GM23338 (cell line): Measurements from ENCODE around the gene HLCS. TPM values are rescaled to one million over a fixed set of nuclear protein-coding genes. Genes with fewer than 3 reads are reported as not detected.

Experiments
- ATAC-seq: fragments of 200-7000 bp; cut with Tn5 transposase; 3 replicates; pipeline ENCODE4 v1.9.1; 2020
- DNase-seq: peaks from one replicate; pipeline ENCODE4 v3.0.0-alpha.2; 2015; ENCODE audit warnings: low spot score
- H2AFZ ChIP-seq: fragments of 200-600 bp; sonication (generic); 2 replicates; pipeline ENCODE4 v1.8.0; 2016; ENCODE audit warnings: antibody characterized with exemption, mild to moderate bottlenecking, moderate library complexity
- H3F3A ChIP-seq: fragments of 200-600 bp; sonication (generic); replicated peaks from 2 replicates; pipeline ENCODE4 v1.8.0; 2017; ENCODE audit warnings: antibody characterized with exemption, mixed run types, low read depth
- H3K27ac ChIP-seq: fragments of 200-600 bp; sonication (generic); 2 replicates; pipeline ENCODE4 v1.6.1; 2016; ENCODE audit warnings: low read depth
- H3K27me3 ChIP-seq: fragments of 200-600 bp; sonication (generic); 2 replicates; pipeline ENCODE4 v1.8.0; 2016; ENCODE audit warnings: mild to moderate bottlenecking, mixed run types, moderate library complexity; ENCODE audit not compliant: insufficient read depth
- H3K36me3 ChIP-seq: fragments of 200-600 bp; sonication (generic); 2 replicates; pipeline ENCODE4 v1.8.0; 2016; ENCODE audit warnings: mild to moderate bottlenecking; ENCODE audit not compliant: insufficient read depth
- H3K4me1 ChIP-seq: fragments of 200-600 bp; sonication (generic); 2 replicates; pipeline ENCODE4 v1.8.0; 2016; ENCODE audit warnings: mild to moderate bottlenecking, moderate library complexity; ENCODE audit not compliant: insufficient read depth
- H3K4me2 ChIP-seq: fragments of 200-600 bp; sonication (generic); 2 replicates; pipeline ENCODE4 v1.7.1; 2017; ENCODE audit warnings: mixed run types
- H3K4me3 ChIP-seq: fragments of 200-600 bp; sonication (generic); 2 replicates; pipeline ENCODE4 v1.6.1; 2016; ENCODE audit warnings: mixed run types
- H3K79me2 ChIP-seq: fragments of 200-600 bp; sonication (generic); replicated peaks from 2 replicates; pipeline ENCODE4 v1.8.0; 2017; ENCODE audit warnings: mild to moderate bottlenecking; ENCODE audit not compliant: insufficient read depth
- H3K9me2 ChIP-seq: fragments of 200-600 bp; sonication (generic); 2 replicates; pipeline ENCODE4 v1.8.0; 2017; ENCODE audit not compliant: insufficient read depth
- H4K20me1 ChIP-seq: fragments of 200-600 bp; sonication (generic); replicated peaks from 2 replicates; pipeline ENCODE4 v1.8.0; 2017; ENCODE audit warnings: mild to moderate bottlenecking; ENCODE audit not compliant: insufficient read depth
- H3K27ac Mint-ChIP-seq: 2 replicates; pipeline ENCODE4 v1.8.0; 2020; ENCODE audit warnings: inconsistent platforms, mild to moderate bottlenecking, moderate library complexity, mixed read lengths
- H3K27me3 Mint-ChIP-seq: 3 replicates; pipeline ENCODE4 v1.8.0; 2022; ENCODE audit warnings: low read depth, mild to moderate bottlenecking, moderate library complexity, mixed read lengths, inconsistent platforms; ENCODE audit not compliant: insufficient read depth, poor library complexity
- H3K36me3 Mint-ChIP-seq: 3 replicates; pipeline ENCODE4 v1.8.0; 2021; ENCODE audit warnings: low read depth, mild to moderate bottlenecking, inconsistent platforms, moderate library complexity, mixed read lengths
- H3K4me1 Mint-ChIP-seq: 3 replicates; pipeline ENCODE4 v1.8.0; 2020; ENCODE audit warnings: mild to moderate bottlenecking, inconsistent platforms, mixed read lengths
- H3K4me3 Mint-ChIP-seq: 3 replicates; pipeline ENCODE4 v1.8.0; 2021; ENCODE audit warnings: moderate library complexity, mild to moderate bottlenecking, inconsistent platforms, mixed read lengths
- H3K9me3 Mint-ChIP-seq: 3 replicates; pipeline ENCODE4 v1.8.0; 2020; ENCODE audit warnings: moderate library complexity, mild to moderate bottlenecking, inconsistent platforms, mixed read lengths
- CREB1 ChIP-seq: fragments of 250-450 bp; sonication (Bioruptor Pico); IDR thresholded peaks from 2 replicates; pipeline ENCODE4 v1.5.0; 2020; ENCODE audit warnings: low read depth, mild to moderate bottlenecking, moderate library complexity
- CTCF ChIP-seq, 2 experiments: fragments of 200-600 bp in 1 of 2; sonication (generic) in 1 of 2; conservative IDR thresholded peaks; 2 replicates each; pipeline versions ENCODE4 v1.5.1 to v1.6.1; 2016 to 2017; ENCODE audit warnings: antibody characterized with exemption in 2 of 2, low read depth in 2 of 2, mild to moderate bottlenecking in 2 of 2, moderate library complexity in 1 of 2
- EZH2 ChIP-seq: fragments of 200-600 bp; sonication (generic); IDR thresholded peaks from one replicate; pipeline ENCODE4 v1.8.0; 2017; ENCODE audit warnings: antibody characterized with exemption, mild to moderate bottlenecking, low read depth; ENCODE audit not compliant: unreplicated experiment
- EZH2phosphoT487 ChIP-seq: fragments of 200-600 bp; sonication (generic); IDR thresholded peaks from one replicate; pipeline ENCODE4 v1.8.1; 2018; ENCODE audit warnings: antibody characterized with exemption; ENCODE audit not compliant: unreplicated experiment
- JUNB ChIP-seq: IDR thresholded peaks from one replicate; pipeline ENCODE4 v1.6.1; 2016; ENCODE audit warnings: antibody characterized with exemption; ENCODE audit not compliant: unreplicated experiment
- NANOG ChIP-seq: IDR thresholded peaks from 2 replicates; pipeline ENCODE4 v1.6.1; 2016; ENCODE audit warnings: antibody characterized with exemption, borderline replicate concordance
- POLR2AphosphoS5 ChIP-seq: IDR thresholded peaks from 2 replicates; pipeline ENCODE4 v1.6.1; 2016; ENCODE audit warnings: antibody characterized with exemption, low read depth
- REST ChIP-seq: IDR thresholded peaks from one replicate; pipeline ENCODE4 v1.6.1; 2018; ENCODE audit warnings: antibody characterized with exemption; ENCODE audit not compliant: unreplicated experiment
- STAT1 ChIP-seq: IDR thresholded peaks from one replicate; pipeline ENCODE4 v1.6.1; 2016; ENCODE audit warnings: antibody characterized with exemption; ENCODE audit not compliant: unreplicated experiment
- ZNF114 ChIP-seq: fragments of 250-450 bp; sonication (Bioruptor Pico); IDR thresholded peaks from 2 replicates; pipeline ENCODE4 v1.5.0; 2020; ENCODE audit warnings: mild to moderate bottlenecking, moderate library complexity
- ZNF331 ChIP-seq: fragments of 250-450 bp; sonication (Bioruptor Pico); IDR thresholded peaks from 2 replicates; pipeline ENCODE4 v1.5.0; 2020; ENCODE audit warnings: low read depth, mild to moderate bottlenecking, moderate library complexity
- polyA plus RNA-seq: library from polyadenylated mRNA; unstranded; fragments of >200 nt; fragmentation: Nextera tagmentation; extraction: Ambion mirVana; gene quantifications from 2 replicates; pipeline ENCODE4 v1.2.1, GENCODE V29; 2016
- total RNA-seq: library from RNA; depleted of rRNA; stranded (reverse); fragments of >200 nt; shearing (Covaris generic); gene quantifications from 2 replicates; pipeline ENCODE4 v1.2.3, GENCODE V29; 2014
- TF ChIP-seq, protein P1 (sequence below): fragments of 250-450 bp; sonication (Bioruptor Pico); IDR thresholded peaks from 2 replicates; pipeline ENCODE4 v1.5.0; 2020; ENCODE audit warnings: mild to moderate bottlenecking, moderate library complexity
- TF ChIP-seq, protein P2 (sequence below): IDR thresholded peaks from 2 replicates; pipeline ENCODE4 v1.6.1; 2016; ENCODE audit warnings: antibody characterized with exemption

The HLCS gene
- total and polyA plus RNA-seq, 2 experiments from 2014 or later, result 6.1 to 14.7 TPM

- Histone ChIP-seq H3K79me2 (no peaks in the 10 kb centered on the region), H3K9me2 (no peaks in the 10 kb centered on the region), H4K20me1 (no peaks in the 10 kb centered on the region), H3K27me3 (no peaks in the 10 kb centered on the region), H3K4me3 (no peak overlapping the region), H3F3A (peaks cover 12% of the 10 kb centered on the region; the same call in 1 of the 2 replicates), H3K4me2 (no peak overlapping the region), H3K4me1 (peaks cover 5% of the 10 kb centered on the region; the same call in 1 of the 2 replicates), H3K27ac (no peak overlapping the region), H3K36me3 (no peaks in the 10 kb centered on the region), H2AFZ (no peak overlapping the region)
- H3K9me3 Mint-ChIP-seq, result no peaks in the 10 kb centered on the region
- TF ChIP-seq CTCF (conservative IDR thresholded peaks at IDR 0.05; ENCODE audit: low read depth in 2 of 2) (no peak), CREB1 (CRISPR knock-in tag) (no peak), ZNF331 (CRISPR knock-in tag) (no peak), EZH2phosphoT487 (no peak), ZNF114 (CRISPR knock-in tag) (no peak), EZH2 (no peak), REST (no peak), POLR2AphosphoS5 (no peak), STAT1 (no peak), JUNB (no peak), NANOG (no peak)
- TF ChIP-seq, protein P1, sequence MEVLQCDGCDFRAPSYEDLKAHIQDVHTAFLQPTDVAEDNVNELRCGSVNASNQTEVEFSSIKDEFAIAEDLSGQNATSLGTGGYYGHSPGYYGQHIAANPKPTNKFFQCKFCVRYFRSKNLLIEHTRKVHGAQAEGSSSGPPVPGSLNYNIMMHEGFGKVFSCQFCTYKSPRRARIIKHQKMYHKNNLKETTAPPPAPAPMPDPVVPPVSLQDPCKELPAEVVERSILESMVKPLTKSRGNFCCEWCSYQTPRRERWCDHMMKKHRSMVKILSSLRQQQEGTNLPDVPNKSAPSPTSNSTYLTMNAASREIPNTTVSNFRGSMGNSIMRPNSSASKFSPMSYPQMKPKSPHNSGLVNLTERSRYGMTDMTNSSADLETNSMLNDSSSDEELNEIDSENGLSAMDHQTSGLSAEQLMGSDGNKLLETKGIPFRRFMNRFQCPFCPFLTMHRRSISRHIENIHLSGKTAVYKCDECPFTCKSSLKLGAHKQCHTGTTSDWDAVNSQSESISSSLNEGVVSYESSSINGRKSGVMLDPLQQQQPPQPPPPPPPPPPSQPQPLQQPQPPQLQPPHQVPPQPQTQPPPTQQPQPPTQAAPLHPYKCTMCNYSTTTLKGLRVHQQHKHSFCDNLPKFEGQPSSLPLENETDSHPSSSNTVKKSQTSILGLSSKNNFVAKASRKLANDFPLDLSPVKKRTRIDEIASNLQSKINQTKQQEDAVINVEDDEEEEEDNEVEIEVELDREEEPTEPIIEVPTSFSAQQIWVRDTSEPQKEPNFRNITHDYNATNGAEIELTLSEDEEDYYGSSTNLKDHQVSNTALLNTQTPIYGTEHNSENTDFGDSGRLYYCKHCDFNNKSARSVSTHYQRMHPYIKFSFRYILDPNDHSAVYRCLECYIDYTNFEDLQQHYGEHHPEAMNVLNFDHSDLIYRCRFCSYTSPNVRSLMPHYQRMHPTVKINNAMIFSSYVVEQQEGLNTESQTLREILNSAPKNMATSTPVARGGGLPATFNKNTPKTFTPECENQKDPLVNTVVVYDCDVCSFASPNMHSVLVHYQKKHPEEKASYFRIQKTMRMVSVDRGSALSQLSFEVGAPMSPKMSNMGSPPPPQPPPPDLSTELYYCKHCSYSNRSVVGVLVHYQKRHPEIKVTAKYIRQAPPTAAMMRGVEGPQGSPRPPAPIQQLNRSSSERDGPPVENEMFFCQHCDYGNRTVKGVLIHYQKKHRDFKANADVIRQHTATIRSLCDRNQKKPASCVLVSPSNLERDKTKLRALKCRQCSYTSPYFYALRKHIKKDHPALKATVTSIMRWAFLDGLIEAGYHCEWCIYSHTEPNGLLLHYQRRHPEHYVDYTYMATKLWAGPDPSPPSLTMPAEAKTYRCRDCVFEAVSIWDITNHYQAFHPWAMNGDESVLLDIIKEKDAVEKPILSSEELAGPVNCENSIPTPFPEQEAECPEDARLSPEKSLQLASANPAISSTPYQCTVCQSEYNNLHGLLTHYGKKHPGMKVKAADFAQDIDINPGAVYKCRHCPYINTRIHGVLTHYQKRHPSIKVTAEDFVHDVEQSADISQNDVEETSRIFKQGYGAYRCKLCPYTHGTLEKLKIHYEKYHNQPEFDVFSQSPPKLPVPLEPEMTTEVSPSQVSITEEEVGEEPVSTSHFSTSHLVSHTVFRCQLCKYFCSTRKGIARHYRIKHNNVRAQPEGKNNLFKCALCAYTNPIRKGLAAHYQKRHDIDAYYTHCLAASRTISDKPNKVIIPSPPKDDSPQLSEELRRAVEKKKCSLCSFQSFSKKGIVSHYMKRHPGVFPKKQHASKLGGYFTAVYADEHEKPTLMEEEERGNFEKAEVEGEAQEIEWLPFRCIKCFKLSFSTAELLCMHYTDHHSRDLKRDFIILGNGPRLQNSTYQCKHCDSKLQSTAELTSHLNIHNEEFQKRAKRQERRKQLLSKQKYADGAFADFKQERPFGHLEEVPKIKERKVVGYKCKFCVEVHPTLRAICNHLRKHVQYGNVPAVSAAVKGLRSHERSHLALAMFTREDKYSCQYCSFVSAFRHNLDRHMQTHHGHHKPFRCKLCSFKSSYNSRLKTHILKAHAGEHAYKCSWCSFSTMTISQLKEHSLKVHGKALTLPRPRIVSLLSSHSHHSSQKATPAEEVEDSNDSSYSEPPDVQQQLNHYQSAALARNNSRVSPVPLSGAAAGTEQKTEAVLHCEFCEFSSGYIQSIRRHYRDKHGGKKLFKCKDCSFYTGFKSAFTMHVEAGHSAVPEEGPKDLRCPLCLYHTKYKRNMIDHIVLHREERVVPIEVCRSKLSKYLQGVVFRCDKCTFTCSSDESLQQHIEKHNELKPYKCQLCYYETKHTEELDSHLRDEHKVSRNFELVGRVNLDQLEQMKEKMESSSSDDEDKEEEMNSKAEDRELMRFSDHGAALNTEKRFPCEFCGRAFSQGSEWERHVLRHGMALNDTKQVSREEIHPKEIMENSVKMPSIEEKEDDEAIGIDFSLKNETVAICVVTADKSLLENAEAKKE (CRISPR knock-in tag), result no peak
- TF ChIP-seq, protein P2, sequence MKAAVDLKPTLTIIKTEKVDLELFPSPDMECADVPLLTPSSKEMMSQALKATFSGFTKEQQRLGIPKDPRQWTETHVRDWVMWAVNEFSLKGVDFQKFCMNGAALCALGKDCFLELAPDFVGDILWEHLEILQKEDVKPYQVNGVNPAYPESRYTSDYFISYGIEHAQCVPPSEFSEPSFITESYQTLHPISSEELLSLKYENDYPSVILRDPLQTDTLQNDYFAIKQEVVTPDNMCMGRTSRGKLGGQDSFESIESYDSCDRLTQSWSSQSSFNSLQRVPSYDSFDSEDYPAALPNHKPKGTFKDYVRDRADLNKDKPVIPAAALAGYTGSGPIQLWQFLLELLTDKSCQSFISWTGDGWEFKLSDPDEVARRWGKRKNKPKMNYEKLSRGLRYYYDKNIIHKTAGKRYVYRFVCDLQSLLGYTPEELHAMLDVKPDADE, result no peak
- no peak for ATAC-seq
- H3K4me3 Mint-ChIP-seq, result no peak overlapping the region
- H3K27ac Mint-ChIP-seq, result no peak overlapping the region
- H3K36me3 Mint-ChIP-seq, result no peaks in the 10 kb centered on the region
- H3K27me3 Mint-ChIP-seq, result peaks cover 8% of the 10 kb centered on the region
- peaks cover 15% of the 10 kb centered on the region for H3K4me1 Mint-ChIP-seq
- no peak for DNase-seq
These were observed 2.5 kb upstream of the HLCS start for GRCh38 chr21:36968976-36969375.
